GM19239 (cell line): ENCODE data around the gene TLR8.
A peak's percentile ranks its signal among the peaks of the same experiment; 100 is the strongest.
"Not testable (repeated sequence)": the region's sequence is repeated elsewhere in the genome, so short reads cannot be mapped to it uniquely, and the experiment has no call there.

ENCODE experiments used
- DNase-seq: peaks from one replicate; pipeline ENCODE4 v3.0.0; 2011; ENCODE audit warnings: low spot score; ENCODE audit not compliant: insufficient read length
- FAIRE-seq: peaks from 2 replicates; lab custom pipeline; 2011; peaks lifted over from hg19 to GRCh38; lab: Jason Lieb, UNC

TLR8 gene

DNA sequence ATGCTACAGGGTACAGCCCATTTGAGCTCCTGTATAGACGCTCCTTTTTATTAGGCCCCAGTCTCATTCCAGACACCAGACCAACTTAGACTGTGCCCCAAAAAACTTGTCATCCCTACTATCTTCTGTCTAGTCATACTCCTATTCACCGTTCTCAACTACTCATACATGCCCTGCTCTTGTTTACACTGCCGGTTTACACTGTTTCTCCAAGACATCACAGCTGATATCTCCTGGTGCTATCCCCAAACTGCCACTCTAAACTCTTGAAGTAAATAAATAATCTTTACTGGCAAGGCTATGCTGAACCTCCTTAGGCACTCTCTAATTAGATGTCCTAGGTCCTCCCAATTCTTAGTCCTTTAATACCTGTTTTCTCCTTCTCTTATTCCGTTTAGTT lies 38.0 kb downstream of the TLR8 start:
- not testable (repeated sequence) for FAIRE-seq, DNase-seq

DNA sequence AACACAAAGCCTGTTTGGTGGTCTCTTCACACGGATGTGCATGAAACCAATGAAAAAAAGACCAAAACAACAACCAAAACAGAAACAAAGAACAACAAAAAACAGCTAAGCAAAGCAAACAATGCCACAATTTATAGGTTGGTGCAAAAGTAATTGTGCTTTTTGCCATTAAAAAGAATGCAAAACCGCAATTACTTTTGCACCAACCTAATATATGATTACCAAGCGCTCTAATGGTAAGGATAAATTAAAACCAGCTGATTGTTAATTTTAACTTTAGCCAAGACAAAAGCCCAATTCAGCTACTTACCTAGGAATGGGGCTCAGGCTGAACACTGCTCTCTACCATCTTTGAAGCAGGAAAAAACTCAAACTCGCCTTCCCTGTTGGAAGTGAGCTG lies 39.1 kb downstream of the TLR8 start:
- DNase-seq (no peak), FAIRE-seq (no peak)

DNA sequence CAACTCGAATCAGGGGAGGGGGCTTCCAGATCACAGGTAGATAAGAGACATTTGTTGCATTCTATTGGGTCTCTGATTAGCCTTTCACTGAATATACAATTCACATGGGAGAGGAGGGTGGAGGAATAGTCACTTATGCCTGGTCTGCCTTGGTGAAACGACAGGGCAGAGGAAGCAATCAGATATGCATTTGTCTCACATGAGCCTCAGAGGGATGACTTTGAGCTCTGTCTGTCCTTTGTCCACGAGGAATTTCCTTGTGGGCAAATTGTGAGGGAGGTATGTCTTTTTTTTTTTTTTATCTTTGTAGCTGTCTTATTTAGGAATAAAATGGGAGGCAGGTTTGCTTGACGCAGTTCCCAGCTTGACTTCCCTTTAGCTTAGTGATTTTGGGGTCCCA lies 40.0 kb downstream of the TLR8 start:
- DNase-seq (no peak), FAIRE-seq (no peak)

DNA sequence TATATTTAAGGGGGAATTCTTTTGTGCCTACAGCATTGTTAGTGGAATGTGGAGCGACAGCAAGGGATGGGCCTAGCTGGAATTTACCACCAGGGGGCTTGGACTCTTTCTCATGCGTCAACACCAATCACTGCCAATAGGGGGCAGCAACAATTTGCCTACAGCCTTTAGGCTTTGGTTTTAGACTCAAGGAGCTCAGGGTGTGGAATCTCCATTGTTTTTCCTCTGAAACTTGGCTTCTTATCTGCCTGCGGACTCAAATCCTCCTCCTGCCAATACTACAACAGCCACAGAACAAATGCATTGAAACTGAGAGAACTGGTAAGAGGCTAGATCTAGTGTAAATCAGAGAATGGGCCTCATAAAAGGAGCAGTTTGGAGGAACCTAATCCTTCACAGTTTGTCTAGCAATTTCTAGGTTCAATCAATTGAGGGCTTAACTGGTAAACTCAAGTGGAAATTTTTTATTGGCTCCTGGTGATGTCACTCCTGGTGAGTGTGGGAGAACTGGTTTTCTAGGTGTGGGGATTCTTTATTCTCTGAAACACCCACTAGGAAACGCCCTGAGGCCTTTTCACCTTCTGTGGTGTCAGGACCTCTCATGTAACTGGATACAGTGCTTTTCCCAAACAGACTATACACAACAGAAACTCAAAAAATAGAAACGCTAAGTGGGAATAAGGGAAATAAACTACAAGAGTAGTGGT lies 40.6 kb downstream of the TLR8 start:
- no peak for DNase-seq
- FAIRE-seq = peak; percentile 94

DNA sequence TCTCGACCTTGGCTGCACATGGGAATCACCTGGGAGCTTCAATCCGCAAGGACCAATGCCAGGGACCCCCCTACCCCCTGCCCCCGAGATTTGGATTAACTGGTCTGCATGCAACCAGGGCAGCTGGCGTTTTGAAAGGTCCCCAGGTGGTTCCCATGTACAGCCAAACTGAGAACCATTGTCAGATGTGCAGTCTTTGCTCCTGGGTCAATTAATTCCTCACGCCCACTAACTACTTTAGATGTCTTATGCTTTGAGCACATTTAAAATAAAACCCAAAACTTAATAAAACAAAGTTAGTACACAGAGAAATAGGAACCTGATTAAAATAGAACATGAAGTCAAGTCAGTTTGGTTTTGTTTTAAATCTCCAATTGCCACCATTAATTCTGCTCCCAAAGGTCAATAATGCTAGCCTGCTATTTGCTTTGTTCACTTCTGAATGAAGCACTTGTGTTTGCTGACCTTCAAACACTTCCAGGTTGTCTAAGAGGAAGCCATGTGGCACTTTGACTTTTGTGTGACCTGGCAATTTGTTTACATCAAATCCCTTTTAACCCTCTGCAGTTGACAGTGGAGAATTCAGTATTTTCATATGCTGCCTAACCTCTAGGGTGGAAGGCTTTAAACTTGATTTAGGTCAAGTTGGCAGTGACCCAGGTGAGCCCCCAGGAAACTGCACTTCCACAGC lies 41.3 kb downstream of the TLR8 start:
- no peak for DNase-seq

DNA sequence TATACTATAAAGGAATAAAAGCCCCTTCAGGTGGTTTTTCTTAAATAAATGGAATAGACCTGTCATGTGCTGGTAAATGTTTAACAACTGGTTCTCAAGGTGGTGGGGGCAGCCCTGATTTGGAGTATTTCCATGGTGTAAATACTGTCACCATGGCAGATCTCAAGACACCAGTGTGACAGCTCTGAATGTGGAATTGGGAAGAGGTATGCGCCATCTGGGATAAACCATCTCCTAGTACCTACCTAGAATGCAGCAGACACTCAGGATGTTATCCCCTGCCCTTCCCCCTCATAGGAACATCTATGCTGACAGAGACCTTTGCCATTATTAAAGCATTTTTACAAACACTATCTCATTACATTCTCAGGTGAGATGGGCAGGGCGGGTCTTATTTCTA lies 42.1 kb downstream of the TLR8 start:
- DNase-seq (no peak), FAIRE-seq (no peak)

More for the DNA sequence above, 41.3 kb downstream of the TLR8 start:
- FAIRE-seq = no peak

DNA sequence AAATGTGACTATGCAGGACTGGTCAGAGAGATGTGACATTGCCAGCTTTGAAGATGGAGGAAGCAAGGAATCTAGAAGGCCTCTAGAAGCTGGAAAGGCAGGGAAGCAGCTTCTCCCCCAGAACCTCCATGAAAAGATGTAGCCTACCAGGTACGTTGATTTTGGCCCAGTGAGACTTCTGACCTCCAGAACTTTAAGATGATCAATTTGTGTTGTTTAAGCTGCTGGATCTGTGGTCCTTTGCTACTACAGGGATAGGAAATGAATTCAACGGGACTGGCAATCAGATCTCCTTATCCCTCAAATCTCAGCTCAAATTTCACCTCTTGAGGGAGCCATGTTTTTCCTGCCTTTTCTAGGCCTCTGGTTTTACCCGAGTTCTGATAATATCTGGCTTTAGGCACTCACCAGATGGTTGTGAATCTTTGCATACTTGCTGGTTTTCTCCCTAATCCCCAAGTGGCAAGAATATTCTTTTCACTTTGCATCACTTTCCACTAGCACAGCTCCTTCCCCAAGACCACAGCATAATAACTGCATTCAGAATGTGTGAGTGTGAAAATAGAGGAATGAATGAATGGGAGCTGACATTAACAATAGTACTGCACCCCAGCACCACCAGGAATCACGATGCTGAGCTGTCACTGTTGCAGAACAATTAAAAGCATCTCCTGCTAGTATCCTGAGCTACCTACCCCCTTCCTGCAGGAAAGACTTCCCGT lies 42.9 kb downstream of the TLR8 start:
- FAIRE-seq = no peak
- no peak for DNase-seq

DNA sequence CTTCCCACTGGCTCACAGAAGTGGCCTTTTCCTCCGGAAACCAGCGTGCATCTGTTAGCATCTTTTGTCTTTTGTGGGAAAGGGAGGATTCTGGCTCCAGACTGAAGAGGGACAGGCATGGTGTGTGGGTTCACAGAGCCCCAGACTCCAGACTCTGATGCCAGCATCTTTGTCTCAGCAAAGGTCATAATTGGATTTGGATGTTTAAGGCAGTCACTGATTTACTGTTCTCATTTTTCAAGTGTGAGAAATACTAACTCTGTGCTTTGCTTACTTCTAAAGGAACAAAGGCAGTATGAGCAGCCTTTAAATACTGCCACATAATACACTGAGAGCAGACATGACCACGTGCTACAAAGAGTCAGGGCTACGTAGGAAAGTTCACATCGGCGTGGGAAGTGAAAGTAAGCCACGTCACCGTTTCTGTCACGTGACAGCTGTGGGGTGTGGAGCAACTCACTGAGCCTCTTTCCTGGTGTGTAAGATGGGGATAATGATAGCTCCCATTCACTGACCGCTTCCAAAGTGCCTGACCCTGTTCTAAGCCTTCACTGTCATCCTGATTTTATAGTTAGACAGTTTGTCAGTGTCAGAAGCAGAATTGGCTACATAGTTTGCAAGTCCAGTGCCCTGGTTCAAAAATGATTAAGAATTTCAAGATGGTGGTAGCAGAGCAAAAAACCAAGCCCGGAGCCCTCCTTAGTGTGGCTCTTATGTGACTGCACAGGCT lies 43.7 kb downstream of the TLR8 start:
- FAIRE-seq (peak; percentile 98), DNase-seq (no peak)

DNA sequence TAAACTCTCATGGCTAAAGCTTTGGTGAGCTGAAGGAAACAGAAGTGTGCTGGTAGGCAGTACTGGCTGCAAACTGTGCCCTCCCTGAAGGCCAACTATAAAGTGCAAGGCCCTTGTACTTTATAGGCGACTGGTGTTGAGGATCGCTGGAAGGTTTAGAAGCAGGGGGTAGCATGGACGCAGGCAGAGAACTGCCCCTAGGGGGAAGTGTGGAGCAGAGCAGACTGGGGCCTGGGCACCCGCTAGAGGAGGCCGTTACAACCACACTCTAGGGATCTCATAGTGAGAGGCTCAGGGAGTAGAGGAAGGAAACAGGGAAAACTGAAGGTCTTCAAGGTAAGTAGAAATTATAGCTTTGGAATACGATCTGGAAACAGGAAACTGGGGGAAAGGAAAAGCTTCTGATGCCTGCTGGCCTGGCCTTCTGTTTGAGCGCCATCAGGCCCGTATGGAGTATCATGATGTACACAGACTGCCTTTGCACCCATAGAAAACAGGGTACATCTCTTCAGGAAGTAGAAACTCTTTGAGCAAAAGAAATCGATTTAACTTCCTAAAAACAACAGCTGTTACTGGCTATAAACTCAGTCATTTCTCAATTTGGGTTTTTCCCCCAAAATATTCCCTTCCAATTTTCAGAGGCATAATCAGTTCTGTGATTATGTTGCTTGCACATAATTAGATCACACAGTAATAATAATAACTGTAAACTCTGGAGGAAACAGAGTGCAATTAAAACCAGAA lies 44.6 kb downstream of the TLR8 start:
- FAIRE-seq = peak; percentile 97

DNA sequence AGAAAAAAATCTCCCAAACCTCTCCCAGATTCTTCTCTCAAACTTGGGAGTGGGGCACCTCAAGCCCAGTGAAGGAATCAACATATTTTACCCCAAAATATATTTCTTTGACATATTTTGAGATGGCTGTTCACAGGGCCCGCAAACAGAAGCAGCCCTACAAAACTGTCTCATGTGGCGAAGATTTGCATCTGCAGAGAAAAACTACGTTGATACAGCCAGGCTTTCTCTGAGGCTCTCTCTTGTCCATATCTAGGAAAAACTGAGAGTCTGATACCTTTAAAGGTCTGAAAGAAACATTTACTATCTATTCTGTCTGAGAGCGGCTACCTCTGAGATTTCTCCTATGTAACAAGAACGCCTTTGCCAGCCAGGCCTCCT lies 45.2 kb downstream of the TLR8 start:
- no peak for DNase-seq
- peak; percentile 18 for FAIRE-seq

More for the DNA sequence above, 44.6 kb downstream of the TLR8 start:
- DNase-seq = no peak

DNA sequence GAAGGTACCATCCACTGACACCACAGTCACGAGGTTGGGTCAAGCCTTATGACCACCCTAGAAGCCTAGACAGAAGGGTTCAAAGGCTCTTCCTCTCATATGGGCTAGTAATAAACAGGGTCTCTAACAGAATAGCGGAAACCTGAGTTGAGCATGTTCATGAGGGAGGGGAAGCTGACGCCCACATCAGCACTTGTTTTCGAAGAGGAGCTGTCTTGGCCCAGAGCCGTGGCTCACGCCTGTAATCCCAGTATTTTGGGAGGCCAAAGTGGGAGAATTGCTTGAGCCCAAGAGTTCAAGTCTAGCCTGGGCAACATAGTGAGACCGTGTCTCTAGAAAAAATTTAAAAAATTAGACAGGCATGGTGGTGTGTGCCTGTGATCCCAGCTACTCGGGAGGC lies 47.0 kb downstream of the TLR8 start:
- DNase-seq (no peak), FAIRE-seq (no peak)

DNA sequence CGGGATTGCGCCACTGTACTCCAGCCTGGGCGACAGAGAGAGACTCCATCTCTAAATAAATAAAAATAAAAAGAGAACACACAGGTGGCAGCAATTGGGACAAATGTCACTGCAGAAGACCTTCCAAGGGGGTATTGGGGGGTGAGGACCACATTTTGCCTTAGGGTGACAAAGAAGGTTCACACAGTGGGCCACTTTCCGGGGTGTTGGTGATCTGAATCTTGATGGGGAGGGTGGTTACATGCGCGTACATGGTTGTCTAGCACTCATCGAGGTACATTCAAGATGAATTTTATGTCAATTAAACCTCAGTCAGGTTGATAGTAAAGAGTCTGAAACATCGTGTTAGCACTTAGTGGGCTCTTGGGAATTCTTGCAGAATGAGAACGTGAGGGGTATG lies 48.0 kb downstream of the TLR8 start:
- no peak for FAIRE-seq
- DNase-seq = no peak

DNA sequence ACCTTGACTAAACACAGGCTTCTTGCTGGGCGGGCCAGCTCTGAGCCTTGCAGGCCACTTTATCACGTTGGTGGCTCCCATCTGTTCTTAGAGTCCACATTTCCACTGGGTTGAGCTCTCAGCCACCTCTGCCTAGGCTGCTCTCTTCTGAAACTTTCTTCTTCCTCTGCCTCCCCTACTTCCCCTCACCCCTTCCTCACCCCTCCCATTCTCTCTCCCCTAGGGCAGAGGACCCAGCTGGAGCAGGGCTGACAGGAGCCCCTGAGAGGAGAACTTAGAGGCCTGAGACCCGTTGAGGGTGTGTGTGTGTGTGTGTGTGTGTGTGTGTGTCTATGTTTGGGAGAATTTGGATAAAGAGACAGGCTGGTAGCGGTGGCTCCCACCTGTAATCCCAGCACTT lies 48.6 kb downstream of the TLR8 start:
- FAIRE-seq (peak; percentile 95), DNase-seq (no peak)

DNA sequence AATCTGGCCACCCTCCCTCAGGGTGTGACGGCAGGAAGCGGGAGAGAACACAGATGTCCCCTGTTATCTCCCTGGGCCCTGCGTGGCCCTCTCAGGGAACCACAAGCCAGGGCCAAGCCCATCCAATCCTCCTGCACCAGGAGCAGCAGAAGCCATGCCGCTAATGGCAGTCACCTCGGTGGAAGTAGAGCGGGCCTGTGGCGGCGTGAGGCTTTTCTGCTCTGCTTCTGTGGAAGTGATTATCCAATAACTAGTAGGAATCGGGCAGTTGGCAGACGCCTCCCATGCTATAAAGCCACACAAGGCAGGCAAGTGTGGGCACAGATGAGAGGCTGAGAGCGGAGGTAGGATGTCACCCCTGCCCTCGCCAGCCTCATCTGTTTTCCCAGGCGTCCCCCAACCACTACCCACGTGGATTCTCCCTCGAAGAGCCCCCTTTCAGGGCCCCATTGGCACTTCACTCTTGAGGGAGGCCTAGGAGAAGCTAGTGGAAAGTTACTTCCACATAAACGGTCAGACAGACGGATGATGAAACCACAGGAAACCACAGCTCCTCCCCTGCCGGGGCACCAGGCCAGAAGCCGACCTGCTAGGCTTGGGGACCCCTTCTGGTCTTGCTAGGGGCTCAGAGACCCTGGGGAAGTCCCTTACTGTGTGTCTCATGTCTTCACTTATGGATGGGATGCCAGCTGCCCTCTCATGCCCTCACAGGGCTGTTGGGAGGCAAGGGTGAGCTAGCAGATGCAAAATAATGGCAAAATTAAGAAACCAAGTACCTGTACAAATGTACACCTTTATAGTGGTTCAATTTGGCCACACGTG lies 49.7 kb downstream of the TLR8 start:
- no peak for FAIRE-seq

DNA sequence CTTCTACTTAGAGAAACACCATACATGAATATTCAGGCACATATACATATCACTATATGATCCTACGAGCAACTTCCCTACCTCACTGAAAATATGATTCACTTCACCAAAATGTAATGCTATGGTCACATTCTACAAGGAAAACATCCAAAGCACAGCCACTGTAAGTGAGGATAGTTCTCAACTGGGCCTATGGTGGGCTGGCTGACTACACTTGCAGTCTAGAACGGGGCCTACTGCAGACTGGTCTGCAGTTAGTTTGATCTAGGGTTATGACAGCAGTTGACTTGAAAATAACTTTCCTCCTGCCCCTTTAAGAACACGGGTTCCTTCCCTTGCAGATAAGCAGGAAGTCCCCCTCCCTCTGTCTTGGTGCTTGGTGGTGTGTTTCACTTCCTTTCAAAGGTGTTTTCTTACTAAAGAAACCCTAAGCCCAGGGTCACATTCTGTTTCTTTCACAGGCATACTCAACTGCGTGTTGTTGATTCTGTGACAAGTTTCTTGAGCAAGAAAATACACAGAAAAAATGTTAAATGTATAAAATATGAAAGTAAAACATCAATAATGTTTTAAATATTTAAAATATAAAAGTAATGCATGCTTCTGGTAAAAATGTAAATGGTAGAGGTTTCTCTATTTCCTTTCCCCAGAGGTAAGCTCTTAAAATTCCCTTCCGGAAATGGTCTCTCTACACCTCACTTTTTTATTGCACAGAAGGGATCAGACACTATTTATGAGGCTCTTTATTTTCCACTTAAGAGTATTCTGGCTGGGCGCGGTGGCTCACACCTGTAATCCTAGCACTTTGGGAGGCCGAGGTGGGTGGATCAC lies 50.5 kb downstream of the TLR8 start:
- FAIRE-seq (peak; percentile 100), DNase-seq (no peak)

More for the DNA sequence above, 49.7 kb downstream of the TLR8 start:
- DNase-seq = no peak

DNA sequence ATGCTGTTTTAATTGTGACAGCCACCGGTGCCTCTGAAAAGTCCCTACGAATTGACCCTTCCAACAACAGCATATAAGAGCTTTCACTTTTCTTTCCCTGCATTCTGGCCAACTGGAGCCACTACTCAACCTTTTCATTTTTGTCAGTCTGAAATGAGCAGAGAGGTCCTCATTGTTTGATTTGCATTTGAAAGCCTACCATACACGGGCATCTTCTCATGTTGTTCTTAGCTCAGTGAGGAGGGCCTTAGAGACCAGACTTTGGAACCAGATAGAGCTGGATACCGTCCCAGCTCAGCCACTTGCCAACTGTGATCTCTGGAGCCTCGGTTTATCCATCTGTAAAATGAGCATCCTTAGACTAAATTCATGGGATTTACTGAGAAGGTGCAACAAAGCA lies 51.6 kb downstream of the TLR8 start:
- DNase-seq (no peak), FAIRE-seq (peak; percentile 99)

DNA sequence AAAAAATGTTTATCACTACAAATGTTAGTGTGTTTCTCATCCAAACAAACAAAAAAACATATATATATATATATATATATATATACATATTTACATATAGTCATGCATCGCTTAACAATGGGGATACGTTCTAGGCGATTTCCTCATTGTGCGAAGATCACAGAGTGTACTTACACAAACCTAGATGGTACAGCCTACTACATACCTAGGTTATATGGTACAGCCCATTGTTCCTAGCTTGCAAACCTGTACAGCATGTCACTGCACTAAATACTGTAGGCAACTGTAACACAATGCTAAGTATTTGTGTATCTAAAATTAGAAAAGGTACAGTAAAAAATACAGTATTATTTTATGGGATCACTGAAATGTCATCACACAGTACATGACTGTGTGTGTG lies 52.0 kb downstream of the TLR8 start:
- FAIRE-seq = no peak
- no peak for DNase-seq

DNA sequence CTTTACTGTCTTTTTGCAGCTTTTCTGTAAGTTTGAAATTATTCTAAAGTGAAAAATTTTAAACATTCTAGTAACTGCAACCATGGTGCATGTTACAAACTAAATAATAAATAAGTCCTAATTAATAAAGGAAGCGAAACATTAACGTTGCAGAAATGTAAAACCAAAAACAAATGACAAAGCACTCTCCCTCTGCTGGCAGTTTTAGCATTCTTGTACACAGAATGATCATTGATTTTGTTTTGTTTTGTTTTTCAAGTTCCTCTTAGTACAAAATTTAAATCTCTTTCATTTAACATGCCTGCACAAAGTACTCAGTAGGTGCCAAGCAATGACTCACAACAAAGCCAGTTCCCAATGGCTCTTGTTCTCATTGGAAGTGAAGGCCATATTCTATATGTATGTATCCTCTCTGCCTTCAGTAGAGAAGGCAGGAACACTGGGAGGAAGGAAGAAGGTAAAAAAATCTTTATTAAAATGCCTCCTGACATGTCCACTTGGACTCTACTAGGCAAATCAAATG lies 54.8 kb downstream of the TLR8 start:
- FAIRE-seq (peak; percentile 87), DNase-seq (no peak)
